ENCODE data around the gene GJB1. TPM values are rescaled to one million over a fixed set of nuclear protein-coding genes. Genes with fewer than 3 reads are reported as not detected.

GJB1 gene
- polyA plus RNA-seq, 1 donor from 2014 or later: not detected

GRCh38 chrX:71253253-71254091, 30.4 kb downstream of the GJB1 start:
- Histone ChIP-seq H3K9me2 (ENCODE audit: insufficient read depth, low read length) (no peaks in the 10 kb centered on the region), H3K36me3 (ENCODE audit: insufficient read depth, low read length) (no peaks in the 10 kb centered on the region), H4K20me1 (ENCODE audit: insufficient read depth) (no peaks in the 10 kb centered on the region), H3K9me3 (ENCODE audit: low read length) (no peaks in the 10 kb centered on the region), H2AFZ (ENCODE audit: low read depth, low read length) (peak overlapping the region; percentile 40), H3K9ac (ENCODE audit: low read length) (peak overlapping the region; percentile 88), H3K27me3 (ENCODE audit: insufficient read depth, low read depth, low read length) (no peaks in the 10 kb centered on the region), H3K4me3 (ENCODE audit: low read length) (peak overlapping the region; percentile 74), H3K27ac (ENCODE audit: low read length) (peak overlapping the region; percentile 93), H3F3A (ENCODE audit: insufficient read depth, low read length, poor library complexity, severe bottlenecking) (no peaks in the 10 kb centered on the region), H3K79me2 (replicated peaks; ENCODE audit: insufficient read depth, low read length) (peaks cover 10% of the 10 kb centered on the region), H3K4me2 (ENCODE audit: low read length) (peak overlapping the region; percentile 25)
- TF ChIP-seq TAF1 (IDR thresholded peaks at IDR 0.05; ENCODE audit: low read depth) (no peak), EZH2 (IDR thresholded peaks at IDR 0.05; ENCODE audit: borderline replicate concordance, insufficient read depth, low read length, poor library complexity, severe bottlenecking) (no peak), REST (IDR thresholded peaks at IDR 0.05; ENCODE audit: borderline replicate concordance) (no peak), EP300 (conservative IDR thresholded peaks at IDR 0.05; ENCODE audit: poor library complexity, severe bottlenecking) (no peak), RAD21 (conservative IDR thresholded peaks at IDR 0.05) (no peak), MXI1 (conservative IDR thresholded peaks at IDR 0.05; ENCODE audit: poor library complexity, severe bottlenecking) (no peak), CTCF (IDR thresholded peaks at IDR 0.05; ENCODE audit: poor library complexity, severe bottlenecking) (no peak), POLR2AphosphoS5 (IDR thresholded peaks at IDR 0.05) (no peak)

GRCh38 chrX:71254092-71254963, 31.3 kb downstream of the GJB1 start, which contains the start of gene ZMYM3:
TSS of gene ZMYM3 (minus strand) at chrX:71254140. CDS start at chrX:71253255, 885 bp downstream.
- peak within 1 kb of the TSS; percentile 40 for H2AFZ ChIP-seq (ENCODE audit: low read depth, low read length)
- no peaks in the 10 kb centered on the region for H3K9me3 ChIP-seq (ENCODE audit: low read length)
- TF ChIP-seq POLR2AphosphoS5 (IDR thresholded peaks at IDR 0.05) (peak; percentile 62), EP300 (conservative IDR thresholded peaks at IDR 0.05; ENCODE audit: poor library complexity, severe bottlenecking) (no peak), TAF1 (IDR thresholded peaks at IDR 0.05; ENCODE audit: low read depth) (no peak), CTCF (IDR thresholded peaks at IDR 0.05; ENCODE audit: poor library complexity, severe bottlenecking) (no peak), RAD21 (conservative IDR thresholded peaks at IDR 0.05) (peak; percentile 28), MXI1 (conservative IDR thresholded peaks at IDR 0.05; ENCODE audit: poor library complexity, severe bottlenecking) (peak; percentile 22), SMC3 (conservative IDR thresholded peaks at IDR 0.05; ENCODE audit: poor library complexity) (peak; percentile 42)
- peaks cover 10% of the 10 kb centered on the region for H3K79me2 ChIP-seq (replicated peaks; ENCODE audit: insufficient read depth, low read length)
- no peaks in the 10 kb centered on the region for H4K20me1 ChIP-seq (ENCODE audit: insufficient read depth)
- H3K9ac ChIP-seq (ENCODE audit: low read length): peak within 1 kb of the TSS; percentile 88
- no peaks in the 10 kb centered on the region for H3F3A ChIP-seq (ENCODE audit: insufficient read depth, low read length, poor library complexity, severe bottlenecking)
- peak within 1 kb of the TSS; percentile 93 for H3K27ac ChIP-seq (ENCODE audit: low read length)
- H3K27me3 ChIP-seq (ENCODE audit: insufficient read depth, low read depth, low read length): no peaks in the 10 kb centered on the region
- H3K36me3 ChIP-seq (ENCODE audit: insufficient read depth, low read length): no peaks in the 10 kb centered on the region
- peak within 1 kb of the TSS; percentile 25 for H3K4me2 ChIP-seq (ENCODE audit: low read length)
- no peaks in the 10 kb centered on the region for H3K9me2 ChIP-seq (ENCODE audit: insufficient read depth, low read length)
- peak within 1 kb of the TSS; percentile 74 for H3K4me3 ChIP-seq (ENCODE audit: low read length)
